HG02981 (cell line): ENCODE data around the gene GNAO1.

Source experiments
- ATAC-seq: cut with Tn5 transposase; IDR thresholded peaks from one replicate; pipeline ENCODE4 v1.9.1; 2021; ENCODE audit warnings: mild to moderate bottlenecking, moderate library complexity; ENCODE audit not compliant: unreplicated experiment

Gene GNAO1

DNA sequence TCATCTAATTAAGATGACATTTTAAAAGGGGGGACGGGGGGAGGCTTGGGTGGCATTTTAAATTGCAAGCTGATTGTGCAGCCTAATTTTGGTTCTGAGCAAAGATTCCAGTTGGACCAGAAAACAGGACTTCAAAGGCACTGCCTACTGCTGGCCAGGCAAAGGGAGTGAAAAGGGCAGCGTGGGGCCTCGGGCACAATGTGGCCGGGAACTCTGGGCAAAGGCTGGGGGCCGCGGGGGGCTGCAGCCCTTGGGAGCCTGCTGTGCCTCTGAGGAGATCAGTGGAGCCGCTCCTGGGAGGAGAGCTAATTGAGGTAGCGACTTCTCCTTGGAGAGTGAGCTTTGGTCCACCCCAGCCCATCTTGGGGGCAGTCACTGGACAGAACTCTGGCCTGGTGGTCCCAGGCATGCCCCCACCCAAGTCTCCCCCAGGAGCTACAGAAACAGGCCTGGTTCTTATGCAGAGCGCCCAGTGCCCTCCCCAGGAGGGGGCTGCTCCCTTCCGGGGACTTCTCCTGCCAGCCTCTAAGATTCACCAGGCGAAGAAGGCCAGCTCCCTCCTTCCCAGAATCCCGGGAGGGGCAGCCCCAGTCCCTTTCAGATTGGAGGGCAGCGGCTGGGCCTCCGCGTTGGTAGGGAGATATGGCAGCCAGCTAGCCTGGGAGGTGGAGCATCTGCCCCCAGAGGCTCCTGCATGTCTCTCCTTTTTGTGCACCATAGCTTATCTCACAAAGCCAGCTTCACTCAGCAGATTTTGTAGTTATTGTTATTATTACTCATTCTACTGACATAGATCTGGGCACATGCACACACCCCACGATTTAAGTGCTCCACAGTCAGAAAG, 115.6 kb downstream of the GNAO1 start:
- no peak for ATAC-seq

DNA sequence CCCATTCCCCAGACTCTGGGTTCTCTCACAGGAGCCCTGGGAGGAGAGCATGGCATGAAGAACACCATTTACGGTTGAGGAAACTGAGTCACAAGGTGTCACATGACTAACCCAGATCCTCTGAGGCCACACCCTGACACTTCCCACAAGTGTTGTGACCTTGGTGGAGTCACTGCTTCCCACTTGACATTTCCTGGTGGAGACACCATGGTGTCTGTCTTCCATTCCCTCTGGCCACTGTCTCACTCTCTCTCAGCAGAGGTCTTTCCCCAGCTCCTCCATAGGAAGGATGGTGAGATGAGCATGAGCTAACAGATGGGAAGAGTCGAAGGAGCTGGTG, 116.2 kb downstream of the GNAO1 start:
- ATAC-seq, result no peak

DNA sequence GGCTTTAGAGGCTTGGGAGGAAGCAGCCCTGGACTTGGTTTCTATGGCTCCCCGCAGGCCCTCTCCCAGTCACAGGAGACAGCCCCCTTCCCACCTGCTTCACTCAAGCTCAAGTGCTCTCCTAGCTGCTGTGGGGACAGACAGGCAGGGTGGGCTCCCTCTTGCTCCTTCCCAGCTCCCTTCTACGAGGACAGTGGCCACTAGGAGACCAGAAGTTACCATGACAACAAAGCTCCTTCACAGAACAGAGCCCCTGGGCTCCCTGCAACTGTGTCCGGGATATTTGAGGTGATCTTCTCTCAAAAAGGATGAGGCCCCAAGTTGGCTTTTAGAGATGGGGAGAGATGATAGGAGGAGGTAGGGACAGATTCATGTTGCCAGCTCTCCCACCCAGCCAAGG, 117.7 kb downstream of the GNAO1 start:
- ATAC-seq, result no peak

DNA sequence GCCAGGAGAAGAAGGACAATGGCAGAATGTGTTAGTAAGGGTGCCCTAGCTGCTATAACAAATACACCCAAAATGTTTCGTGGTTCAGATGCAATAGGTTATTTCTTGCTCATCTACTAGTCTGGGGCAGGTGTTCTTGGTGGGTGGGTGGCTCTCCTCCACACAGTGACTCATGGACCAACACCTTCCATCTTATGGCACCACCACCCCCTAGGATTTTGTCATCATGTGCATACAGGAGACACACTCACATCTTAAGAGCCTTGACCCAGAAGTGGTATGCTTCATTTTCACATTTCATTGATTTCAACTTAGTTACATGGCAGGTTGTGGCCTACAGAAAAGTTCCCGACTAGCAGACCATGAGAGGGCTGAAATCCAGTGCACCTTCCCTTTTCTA, 119.4 kb downstream of the GNAO1 start:
- ATAC-seq, result no peak

DNA sequence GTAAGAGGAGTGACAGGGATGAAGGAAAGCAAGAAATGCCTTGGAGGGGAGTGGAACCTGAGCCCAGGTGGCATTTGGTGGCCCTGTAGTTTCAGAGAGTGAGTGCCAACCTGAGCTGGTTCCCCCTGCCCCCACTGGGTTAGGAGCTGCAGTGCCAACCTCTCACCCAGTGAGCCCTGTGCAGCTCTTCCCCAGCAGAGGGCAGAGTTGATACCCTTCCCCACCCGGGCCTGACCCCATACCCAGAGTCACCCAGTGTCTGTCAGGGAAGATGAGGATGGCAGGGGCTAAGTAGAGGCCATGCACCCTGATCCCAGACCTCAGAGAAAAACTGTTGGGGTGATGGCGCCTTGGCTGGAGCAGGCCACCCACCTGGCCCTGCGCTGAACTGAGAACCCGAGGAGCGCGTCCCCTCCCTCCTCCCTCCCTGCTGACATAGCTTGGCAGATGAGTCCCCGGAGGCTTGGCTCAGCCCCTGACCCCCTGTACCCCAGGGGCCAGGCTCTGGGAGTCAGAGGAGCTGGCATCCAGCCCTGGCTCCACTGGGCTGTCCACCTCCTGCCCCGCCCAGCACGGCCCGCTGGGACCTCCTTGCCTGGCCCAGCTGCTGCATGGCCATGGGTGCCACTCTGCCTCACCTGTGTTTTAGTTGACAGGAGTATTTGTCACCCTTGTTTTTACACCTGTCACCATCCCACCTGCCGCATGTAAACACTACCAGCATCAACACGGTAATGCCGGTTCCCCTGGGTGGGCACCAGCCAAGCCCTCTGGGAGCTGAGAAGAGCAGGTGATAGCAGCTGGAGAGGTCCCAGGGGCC, 120.1 kb downstream of the GNAO1 start:
- ATAC-seq, result no peak

DNA sequence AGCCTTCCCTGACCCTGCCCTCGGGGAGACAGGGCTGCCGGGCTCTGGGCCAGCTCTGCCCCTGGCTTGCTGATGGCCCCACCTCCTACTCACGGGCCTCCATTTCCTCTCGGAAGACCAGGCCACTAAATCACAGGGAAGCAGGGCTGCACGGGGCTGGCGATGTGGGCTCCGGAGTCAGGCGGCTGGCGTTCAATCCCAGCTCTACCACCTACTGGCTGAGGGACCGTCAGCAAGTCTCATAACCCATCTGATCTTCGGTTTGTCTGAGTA, 120.7 kb downstream of the GNAO1 start:
- no peak for ATAC-seq

DNA sequence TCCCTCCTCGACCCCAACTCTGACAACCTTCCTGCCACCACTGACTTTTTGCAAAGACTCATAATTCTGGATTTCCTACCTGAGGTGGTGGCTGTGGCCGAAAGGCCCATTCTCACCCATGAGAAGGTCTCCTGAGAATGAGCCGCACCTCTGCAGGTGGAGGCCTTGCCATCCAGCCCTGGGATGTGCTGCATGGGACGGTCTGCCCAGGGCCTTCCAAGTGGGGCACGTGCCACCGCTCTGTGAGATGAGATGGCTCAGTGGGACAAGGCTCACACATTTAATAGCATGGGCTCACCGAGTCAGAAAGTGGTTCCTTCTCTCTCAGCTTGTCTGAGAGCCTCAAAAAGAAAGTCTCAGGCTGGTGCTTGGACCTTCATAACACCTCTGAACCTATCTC, 121.3 kb downstream of the GNAO1 start:
- ATAC-seq, result no peak

DNA sequence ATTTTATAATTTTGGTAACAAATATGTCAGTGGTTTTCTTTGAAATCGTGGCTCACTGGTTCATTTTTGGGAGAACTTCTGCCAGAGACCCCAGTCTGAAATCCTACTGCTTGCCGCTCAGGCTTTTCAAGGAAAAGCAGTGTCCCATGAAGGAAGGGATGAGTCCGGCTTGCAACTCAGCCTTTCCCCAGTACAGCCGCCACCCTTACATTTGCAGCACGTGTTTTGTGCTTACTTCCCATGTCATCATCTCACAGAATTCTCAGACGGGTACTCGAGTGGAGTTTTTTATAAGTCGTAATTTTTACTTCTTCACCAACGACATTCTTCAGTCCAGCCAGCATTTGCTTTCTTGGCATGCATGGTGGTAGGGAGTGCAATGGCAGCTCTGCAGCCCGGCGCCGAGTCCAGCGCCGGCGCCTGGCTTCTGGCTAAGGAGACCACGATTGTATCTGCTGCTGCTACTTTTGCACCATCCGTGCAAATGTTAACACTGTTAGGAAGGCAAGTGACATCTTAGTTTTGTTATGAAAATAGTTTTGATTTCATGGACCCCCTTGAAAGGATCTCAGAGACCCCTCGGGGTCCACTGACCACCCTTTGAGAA, 123.1 kb downstream of the GNAO1 start:
- no peak for ATAC-seq

DNA sequence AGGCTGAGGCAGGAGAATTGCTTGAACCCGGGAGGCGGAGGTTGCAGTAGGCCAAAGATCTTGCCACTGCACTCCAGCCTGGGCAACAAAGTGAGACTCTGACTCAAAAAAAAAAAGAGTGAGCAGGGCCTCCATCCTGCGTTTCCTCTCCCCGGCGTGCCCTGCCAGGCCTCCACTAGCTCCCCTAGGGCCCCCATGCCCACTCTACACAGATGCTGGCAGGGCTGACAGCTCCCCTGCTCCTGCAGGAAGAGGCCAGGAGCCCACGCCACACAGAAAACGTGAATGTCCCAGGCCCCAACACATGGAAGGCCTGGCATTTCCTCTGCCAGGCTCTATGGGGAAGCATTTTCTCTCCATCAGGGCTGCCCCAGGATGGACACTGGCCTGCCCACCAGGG, 124.7 kb downstream of the GNAO1 start:
- ATAC-seq, result no peak

DNA sequence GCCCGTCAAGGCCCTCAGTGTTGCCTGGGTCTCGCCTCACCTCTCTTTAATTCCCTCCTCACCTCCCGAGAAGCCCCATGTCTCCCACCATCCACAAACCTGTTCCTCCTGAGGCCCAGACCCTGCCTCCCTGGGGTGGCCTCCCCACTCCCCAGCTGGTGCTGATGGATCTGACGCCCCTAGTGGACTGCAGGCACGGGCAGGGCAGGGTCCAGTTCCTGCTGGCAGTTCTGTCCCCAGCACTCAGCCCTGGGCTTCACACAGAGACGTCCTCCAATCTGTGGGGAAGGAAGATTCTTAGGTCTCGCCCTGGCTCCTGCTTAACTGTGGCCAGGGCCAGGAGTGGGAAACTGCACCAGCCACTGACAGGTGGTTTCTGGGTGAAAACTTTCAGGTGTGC, 125.3 kb downstream of the GNAO1 start:
- no peak for ATAC-seq

DNA sequence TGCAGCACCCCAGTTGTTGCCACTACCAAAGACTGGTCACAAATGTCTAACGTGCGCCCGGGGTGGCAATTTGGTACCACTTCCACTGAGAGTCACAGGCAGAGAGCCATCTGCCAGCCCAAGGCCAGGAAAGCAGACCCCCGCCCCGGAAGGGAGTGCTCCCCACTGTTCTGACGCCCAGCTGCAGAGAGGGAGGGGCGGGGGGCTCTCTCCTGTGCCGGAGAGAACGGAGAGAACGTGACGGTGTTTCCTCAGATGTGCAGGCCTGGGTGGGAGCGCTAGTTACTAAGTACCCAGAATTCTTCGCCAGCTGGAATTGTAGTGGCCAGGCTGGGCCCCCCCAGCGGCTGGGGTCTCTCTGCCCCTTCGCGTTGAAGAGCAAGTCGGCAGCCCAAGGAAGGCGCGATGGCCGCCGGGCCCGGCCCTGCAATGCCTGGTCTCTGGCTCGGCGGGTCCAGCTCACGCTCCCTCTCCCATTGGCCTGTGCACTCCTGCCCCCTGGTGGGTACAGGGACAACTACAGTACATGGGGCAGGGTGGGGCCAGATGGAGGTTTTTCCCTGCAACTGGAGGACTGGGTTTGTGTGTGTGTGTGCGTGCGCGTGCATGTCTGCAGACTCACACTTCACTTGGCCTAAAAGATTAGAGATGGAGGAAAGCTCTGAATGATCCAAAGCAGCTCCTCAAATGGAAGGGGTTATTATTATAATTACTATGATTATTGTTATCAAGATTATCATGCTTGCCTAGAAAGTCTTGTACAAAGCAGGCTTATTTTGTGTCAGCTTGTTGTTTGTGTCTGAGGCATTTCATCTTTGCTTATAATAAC, 126.9 kb downstream of the GNAO1 start:
- peak; percentile 93 for ATAC-seq

DNA sequence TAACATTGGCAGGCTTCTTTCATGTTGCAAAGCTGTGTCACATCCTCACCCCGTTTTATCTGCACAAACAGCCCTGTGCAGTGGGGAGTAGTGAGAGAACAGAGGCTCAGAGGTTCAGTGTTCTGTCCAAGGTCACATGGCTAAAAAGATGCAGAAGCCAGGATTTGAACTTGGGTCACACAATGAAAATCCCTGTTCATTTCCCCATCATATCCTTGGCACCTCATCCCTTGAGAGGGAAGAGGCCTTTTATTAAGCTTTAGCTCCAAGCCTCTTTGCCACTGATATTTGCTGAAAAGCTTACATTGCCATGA, 127.5 kb downstream of the GNAO1 start:
- ATAC-seq, result no peak

DNA sequence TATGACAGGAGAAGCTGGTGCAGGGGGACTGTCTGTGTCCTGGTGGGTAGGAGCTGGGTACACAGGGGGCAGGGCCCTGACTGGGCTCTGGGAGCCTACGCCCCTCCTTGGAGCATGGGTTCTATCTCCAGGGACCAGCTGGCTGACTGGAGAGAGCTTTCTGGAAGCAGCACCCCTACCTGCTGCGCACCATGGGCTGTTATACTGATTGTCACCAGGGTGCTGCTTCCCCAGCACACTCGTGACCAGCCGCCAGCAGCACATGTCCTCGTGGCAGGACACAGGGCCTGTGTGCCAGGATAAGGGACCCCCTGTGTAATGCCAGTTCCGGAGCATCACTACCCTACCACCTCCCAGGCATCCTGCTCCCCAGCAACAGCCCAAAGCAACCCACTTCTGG, 128.1 kb downstream of the GNAO1 start:
- ATAC-seq, result no peak

DNA sequence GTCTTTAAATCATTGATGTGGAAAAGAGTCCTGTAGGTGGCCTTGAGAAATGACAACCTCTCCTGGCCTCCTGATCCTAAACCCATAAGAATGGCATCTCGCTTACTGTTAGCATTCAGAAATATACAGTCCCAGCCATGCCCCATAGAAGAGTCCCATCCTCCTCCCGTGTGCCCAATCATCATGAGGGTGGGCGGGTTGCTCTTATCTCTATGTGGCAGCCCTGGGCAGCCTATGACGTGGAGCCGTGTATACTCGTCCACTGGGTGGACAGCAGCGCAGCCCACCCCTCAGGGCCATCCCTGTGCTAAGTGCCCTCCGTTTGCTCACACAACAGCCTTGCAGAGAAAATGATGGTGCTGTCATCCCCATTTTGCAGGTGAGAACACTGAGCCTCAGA, 128.8 kb downstream of the GNAO1 start:
- ATAC-seq, result no peak

DNA sequence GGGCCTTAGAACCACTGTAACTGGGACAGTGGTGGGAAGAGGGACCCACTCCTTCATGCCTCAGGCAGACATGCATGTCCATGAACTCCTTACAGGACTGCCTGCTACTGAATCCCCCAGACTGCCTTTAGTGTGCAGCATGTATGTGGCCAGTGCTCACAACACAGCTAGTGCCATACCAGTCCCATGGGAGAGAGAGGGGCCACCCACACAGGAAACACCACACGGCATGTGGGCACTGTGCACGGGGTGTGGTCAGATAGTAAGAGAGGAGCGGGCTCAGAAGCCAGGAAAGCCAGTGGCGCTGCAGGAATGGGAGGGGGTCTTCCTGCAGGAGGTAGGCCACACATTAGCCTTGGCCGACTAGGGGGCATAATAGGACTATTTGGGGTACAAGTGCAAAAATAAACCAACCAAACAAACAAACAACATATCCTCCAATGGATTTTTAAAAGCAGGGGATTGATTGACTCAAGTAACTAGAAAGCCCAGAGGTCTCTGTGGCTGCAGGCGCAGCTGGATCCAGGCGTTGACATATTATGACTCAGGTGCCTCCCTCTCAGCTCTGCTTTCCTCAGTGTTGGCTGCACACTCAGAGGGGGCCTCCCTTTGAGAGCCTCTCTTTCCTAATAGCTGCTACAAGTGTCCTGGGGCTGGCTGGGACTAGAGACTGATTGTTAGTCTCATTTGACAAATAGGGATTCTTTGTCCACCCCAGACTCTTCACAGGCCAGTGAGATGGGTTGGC, 129.7 kb downstream of the GNAO1 start:
- no peak for ATAC-seq

DNA sequence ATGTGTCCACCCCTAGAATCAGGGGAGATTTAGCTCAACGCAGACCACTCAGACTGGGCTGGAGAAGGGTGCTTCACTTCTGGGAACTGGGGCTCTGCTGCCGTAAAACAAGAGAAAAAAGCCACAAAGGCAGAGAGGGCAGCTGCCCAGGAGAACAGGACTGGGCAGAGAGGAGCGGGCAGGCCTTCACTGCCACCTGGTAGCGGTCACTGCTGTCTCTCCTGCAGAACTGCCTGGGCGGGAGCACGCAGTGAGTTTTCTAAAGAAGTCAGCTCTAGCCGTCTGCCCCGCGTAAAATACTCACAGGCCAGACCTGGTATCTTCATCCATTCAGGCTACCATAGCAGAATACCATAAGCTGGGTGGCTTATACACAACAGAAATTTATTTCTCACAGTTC, 130.3 kb downstream of the GNAO1 start:
- ATAC-seq, result no peak

DNA sequence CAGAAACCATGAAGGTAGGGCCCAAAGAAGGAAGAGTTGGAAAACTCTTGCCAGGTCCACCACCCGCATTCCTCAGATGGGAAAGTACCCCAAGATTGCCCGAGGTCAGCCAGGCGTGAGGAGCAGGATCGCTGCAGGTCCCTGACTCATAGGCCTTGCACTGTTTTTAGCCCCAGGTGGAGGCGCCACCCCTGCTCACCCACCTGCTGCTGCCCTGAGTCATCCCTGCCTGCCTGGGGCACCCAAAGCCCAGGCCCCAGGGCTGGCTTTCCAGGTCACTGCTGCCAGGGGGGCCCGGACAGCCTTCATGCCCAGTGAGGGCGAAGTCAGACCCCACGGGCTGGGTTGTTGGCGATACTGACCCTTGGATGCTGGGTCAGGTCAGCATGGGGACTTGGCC, 133.1 kb downstream of the GNAO1 start:
- ATAC-seq, result no peak

DNA sequence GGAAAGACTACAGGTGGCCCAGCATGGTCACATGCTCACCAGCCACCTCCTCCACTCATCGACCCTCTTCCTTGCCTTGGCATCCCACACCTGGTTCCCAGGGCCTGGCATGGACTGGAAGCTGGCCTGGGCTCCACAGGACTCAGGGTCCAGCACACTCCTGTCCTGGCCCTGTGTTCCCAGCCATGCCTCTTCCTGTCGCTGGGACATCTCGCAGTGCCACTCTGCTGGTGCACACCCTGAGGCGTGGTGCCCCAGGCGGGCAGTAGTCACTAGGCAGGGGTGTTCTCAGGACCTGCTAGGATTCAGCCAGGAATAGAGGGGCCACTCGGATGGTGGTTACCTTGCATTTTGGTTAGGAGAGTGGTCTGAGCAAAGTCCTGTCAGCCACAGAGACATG, 134.7 kb downstream of the GNAO1 start:
- no peak for ATAC-seq

DNA sequence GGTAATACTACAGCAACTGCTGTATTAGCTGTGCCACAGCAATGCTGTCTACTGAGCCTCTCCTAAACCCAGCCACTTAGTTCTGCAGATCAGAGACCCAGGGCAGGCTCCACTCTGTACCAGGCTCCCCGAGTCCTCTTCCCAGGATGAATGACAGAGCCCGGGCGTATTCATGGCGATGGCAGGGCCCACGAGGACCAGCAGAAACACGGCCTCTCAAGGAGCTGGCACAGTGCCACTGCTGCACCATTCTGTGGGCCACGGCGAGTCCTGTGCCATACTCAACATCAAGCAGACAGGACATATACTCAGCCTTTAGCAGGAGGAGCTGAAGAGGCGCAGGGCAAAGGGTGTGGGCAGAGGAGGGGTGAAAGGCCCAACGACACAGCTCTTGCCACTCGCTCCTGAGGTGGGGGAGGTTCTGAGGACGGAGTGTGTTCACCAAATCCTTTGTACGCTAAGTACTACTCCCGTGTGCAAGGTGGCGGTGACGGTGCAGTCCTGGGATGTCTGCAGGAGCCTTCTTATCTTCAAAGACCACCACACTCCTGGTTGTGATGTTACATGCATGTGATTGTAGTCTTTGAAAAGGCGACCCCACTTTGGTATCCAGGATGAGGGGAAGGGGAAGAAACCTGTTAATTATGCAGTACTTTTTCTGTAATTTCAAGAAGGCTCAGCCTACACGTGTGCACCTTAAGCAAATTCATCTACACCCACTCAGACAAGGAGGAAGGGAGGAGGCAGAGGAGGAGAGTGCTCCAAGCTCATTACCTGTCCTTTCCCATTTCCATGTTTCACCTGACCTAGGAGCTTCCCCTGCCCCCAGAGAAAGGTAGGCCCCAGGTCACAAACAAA, 136.0 kb downstream of the GNAO1 start:
- no peak for ATAC-seq

DNA sequence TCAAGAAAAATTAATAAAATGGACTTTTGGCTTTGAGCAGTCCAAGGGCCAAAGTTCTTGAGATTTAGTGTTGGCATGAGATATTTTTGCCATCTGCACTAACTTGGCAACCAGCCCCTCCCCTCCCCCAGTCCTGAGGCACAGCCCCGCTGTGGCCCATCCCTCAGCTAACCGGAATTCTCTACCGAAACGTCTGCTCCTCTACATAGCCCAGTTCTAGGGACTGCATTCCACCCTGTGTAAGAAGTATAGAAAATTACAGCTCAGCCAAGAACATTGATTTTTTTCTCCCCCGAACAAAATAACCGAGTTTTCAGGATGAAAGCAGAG, 136.6 kb downstream of the GNAO1 start:
- no peak for ATAC-seq
